ENCODE measurements around the gene NT5C2.
"Not testable (repeated sequence)": the region's sequence is repeated elsewhere in the genome, so short reads cannot be mapped to it uniquely, and the experiment has no call there.

NT5C2 gene

GRCh38 chr10:103163766-103164403, 29.2 kb downstream of the NT5C2 start:
- not testable (repeated sequence) for DNase-seq (ENCODE audit: low read depth)

- DNase-seq (ENCODE audit: low read depth), result no peak
Observed at GRCh38 chr10:103157246-103157645, 35.8 kb downstream of the NT5C2 start.

GRCh38 chr10:103155471-103156085, 37.5 kb downstream of the NT5C2 start:
- no peak for DNase-seq (ENCODE audit: low read depth)

- no peak for DNase-seq (ENCODE audit: low read depth)
Observed at GRCh38 chr10:103154521-103155299, 38.4 kb downstream of the NT5C2 start.

GRCh38 chr10:103153302-103154197, 39.5 kb downstream of the NT5C2 start:
- no peak for DNase-seq (ENCODE audit: low read depth)

- no peak for DNase-seq (ENCODE audit: low read depth)
Observed at GRCh38 chr10:103149991-103150622, 43.0 kb downstream of the NT5C2 start.

- DNase-seq (ENCODE audit: low read depth), result no peak
Observed at GRCh38 chr10:103147645-103148044, 45.4 kb downstream of the NT5C2 start.

- DNase-seq (ENCODE audit: low read depth), result no peak
Observed at GRCh38 chr10:103145860-103146466, 47.1 kb downstream of the NT5C2 start.

- no peak for DNase-seq (ENCODE audit: low read depth)
Observed at GRCh38 chr10:103145046-103145445, 48.0 kb downstream of the NT5C2 start.

GRCh38 chr10:103144041-103144440, 49.0 kb downstream of the NT5C2 start:
- DNase-seq (ENCODE audit: low read depth), result no peak

GRCh38 chr10:103143641-103144040, 49.4 kb downstream of the NT5C2 start:
- not testable (repeated sequence) for DNase-seq (ENCODE audit: low read depth)

- no peak for DNase-seq (ENCODE audit: low read depth)
Observed at GRCh38 chr10:103141950-103142349, 51.1 kb downstream of the NT5C2 start.

- no peak for DNase-seq (ENCODE audit: low read depth)
Observed at GRCh38 chr10:103140469-103140868, 52.6 kb downstream of the NT5C2 start.

GRCh38 chr10:103139803-103140202, 53.3 kb downstream of the NT5C2 start:
- no peak for DNase-seq (ENCODE audit: low read depth)

GRCh38 chr10:103135168-103135567, 57.9 kb downstream of the NT5C2 start:
- not testable (repeated sequence) for DNase-seq (ENCODE audit: low read depth)

- no peak for DNase-seq (ENCODE audit: low read depth)
Observed at GRCh38 chr10:103130910-103131309, 62.2 kb downstream of the NT5C2 start.

GRCh38 chr10:103130180-103130579, 62.9 kb downstream of the NT5C2 start:
- not testable (repeated sequence) for DNase-seq (ENCODE audit: low read depth)

- DNase-seq (ENCODE audit: low read depth), result no peak
Observed at GRCh38 chr10:103127241-103127640, 65.8 kb downstream of the NT5C2 start.

- DNase-seq (ENCODE audit: low read depth), result no peak
Observed at GRCh38 chr10:103125323-103126267, 67.5 kb downstream of the NT5C2 start.

Data from activated T-cell treated with anti-CD3 and anti-CD28 coated beads for 24 hours (primary cell).